Esophagus squamous epithelium (tissue), 5 donors: Measurements from ENCODE around the gene KCTD18. TPM values are rescaled to one million over a fixed set of nuclear protein-coding genes. Genes with fewer than 3 reads are reported as not detected.

Experiments
- DNase-seq: peaks from one replicate; lab custom pipeline; 2025; lab: John Stamatoyannopoulos, UW
- H3K27ac ChIP-seq, 4 donors: fragments of 200-600 bp; sonication (generic); one replicate each; pipeline ENCODE4 v1.5.1; 2016 to 2019; ENCODE audit warnings: mild to moderate bottlenecking in 1 of 4
- H3K27me3 ChIP-seq, 4 donors: fragments of 200-600 bp; sonication (generic); 1 replicate in 3 of 4; 2 replicates in 1 of 4; pipeline versions ENCODE4 v1.5.1 to v1.6.0; 2017 to 2021; ENCODE audit warnings: antibody characterized with exemption in 1 of 4
- H3K36me3 ChIP-seq, 3 donors: fragments of 200-600 bp; sonication (generic); one replicate each; pipeline ENCODE4 v1.5.1; 2016 to 2019
- H3K4me1 ChIP-seq, 3 donors: fragments of 200-600 bp; sonication (generic); one replicate each; pipeline ENCODE4 v1.5.1; 2017 to 2019
- H3K4me3 ChIP-seq, 4 donors: fragments of 200-600 bp; sonication (generic); 1 replicate in 3 of 4; 2 replicates in 1 of 4; pipeline ENCODE4 v1.5.1; 2016 to 2019; ENCODE audit warnings: mild to moderate bottlenecking in 2 of 4, moderate library complexity in 1 of 4
- H3K9me3 ChIP-seq, 3 donors: fragments of 200-600 bp; sonication (generic); one replicate each; pipeline ENCODE4 v1.5.1; 2016 to 2019
- POLR2A ChIP-seq, 4 donors: fragments of 450-650 bp; IDR thresholded peaks; one replicate each; pipeline ENCODE4 v1.6.1; 2017; ENCODE audit warnings: antibody characterized with exemption in 4 of 4, mild to moderate bottlenecking in 4 of 4, moderate library complexity in 3 of 4
- WGBS, 2 donors: methylation state at CpG; one replicate each; pipeline ENCODE4 v1.1.5; 2018; 5-methylcytosine and 5-hydroxymethylcytosine counted together
- intact Hi-C: fragments of 100-400 bp; cut with DNase I; formaldehyde crosslinking; loops from one replicate; pipeline ENCODE4 v1.15.0; 2022
- total RNA-seq, 4 donors: library from RNA; depleted of rRNA; stranded (reverse); fragments of >200 nt; gene quantifications; one replicate each; pipeline ENCODE4 v1.1.0, GENCODE V29; 2016
- TF ChIP-seq, protein P1 (sequence below), 6 experiments: fragments of 450-650 bp in 4 of 6; fragments of 200-600 bp in 2 of 6; sonication (generic) in 2 of 6; IDR thresholded peaks; one replicate each; pipeline ENCODE4 v1.5.1; 2016 to 2019; ENCODE audit warnings: antibody characterized with exemption in 6 of 6, mild to moderate bottlenecking in 4 of 6, moderate library complexity in 4 of 6
- donor health status: DM: yes; HTN: yes; CAD: no.

The KCTD18 gene
- total RNA-seq, 4 donors from 2014 or later: 6.9 to 19.5 (median 13.9) TPM

- H3K27me3 ChIP-seq: peaks cover 0 to 9% (median 0%) of the 10 kb centered on the region in 4 donors
- peaks cover 0 to 20% (median 7%) of the 10 kb centered on the region in 3 donors for H3K4me1 ChIP-seq
- intact Hi-C loops: no loop called here
- no peak for DNase-seq
- no peaks in the 10 kb centered on the region for H3K9me3 ChIP-seq
- no peaks in the 10 kb centered on the region for H3K36me3 ChIP-seq
- TF ChIP-seq, protein P1, sequence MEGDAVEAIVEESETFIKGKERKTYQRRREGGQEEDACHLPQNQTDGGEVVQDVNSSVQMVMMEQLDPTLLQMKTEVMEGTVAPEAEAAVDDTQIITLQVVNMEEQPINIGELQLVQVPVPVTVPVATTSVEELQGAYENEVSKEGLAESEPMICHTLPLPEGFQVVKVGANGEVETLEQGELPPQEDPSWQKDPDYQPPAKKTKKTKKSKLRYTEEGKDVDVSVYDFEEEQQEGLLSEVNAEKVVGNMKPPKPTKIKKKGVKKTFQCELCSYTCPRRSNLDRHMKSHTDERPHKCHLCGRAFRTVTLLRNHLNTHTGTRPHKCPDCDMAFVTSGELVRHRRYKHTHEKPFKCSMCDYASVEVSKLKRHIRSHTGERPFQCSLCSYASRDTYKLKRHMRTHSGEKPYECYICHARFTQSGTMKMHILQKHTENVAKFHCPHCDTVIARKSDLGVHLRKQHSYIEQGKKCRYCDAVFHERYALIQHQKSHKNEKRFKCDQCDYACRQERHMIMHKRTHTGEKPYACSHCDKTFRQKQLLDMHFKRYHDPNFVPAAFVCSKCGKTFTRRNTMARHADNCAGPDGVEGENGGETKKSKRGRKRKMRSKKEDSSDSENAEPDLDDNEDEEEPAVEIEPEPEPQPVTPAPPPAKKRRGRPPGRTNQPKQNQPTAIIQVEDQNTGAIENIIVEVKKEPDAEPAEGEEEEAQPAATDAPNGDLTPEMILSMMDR (IDR thresholded peaks at IDR 0.05): no peak
- TF ChIP-seq POLR2A (IDR thresholded peaks at IDR 0.05): no peak
- H3K27ac ChIP-seq: no peak overlapping the region
- no peak overlapping the region for H3K4me3 ChIP-seq
- WGBS, 2 donors: 68 to 86% methylated on average over 2 of the region's 2 CpGs
Measured at GRCh38 chr2:200523604-200524003, 13.7 kb upstream of the KCTD18 start.

- no peaks in the 10 kb centered on the region for H3K9me3 ChIP-seq
- DNase-seq: no peak
- peaks cover 0 to 20% (median 7%) of the 10 kb centered on the region in 3 donors for H3K4me1 ChIP-seq
- no peaks in the 10 kb centered on the region for H3K36me3 ChIP-seq
- no peak overlapping the region for H3K4me3 ChIP-seq
- TF ChIP-seq, protein P1 (IDR thresholded peaks at IDR 0.05): no peak
- no peak for TF ChIP-seq POLR2A (IDR thresholded peaks at IDR 0.05)
- H3K27me3 ChIP-seq: peaks cover 0 to 9% (median 0%) of the 10 kb centered on the region in 4 donors
- intact Hi-C loops: no loop called here
- no peak overlapping the region for H3K27ac ChIP-seq
- WGBS, 2 donors: 50 to 57% methylated on average over 3 of the region's 3 CpGs
Measured at GRCh38 chr2:200523158-200523557, 13.3 kb upstream of the KCTD18 start.

DNA sequence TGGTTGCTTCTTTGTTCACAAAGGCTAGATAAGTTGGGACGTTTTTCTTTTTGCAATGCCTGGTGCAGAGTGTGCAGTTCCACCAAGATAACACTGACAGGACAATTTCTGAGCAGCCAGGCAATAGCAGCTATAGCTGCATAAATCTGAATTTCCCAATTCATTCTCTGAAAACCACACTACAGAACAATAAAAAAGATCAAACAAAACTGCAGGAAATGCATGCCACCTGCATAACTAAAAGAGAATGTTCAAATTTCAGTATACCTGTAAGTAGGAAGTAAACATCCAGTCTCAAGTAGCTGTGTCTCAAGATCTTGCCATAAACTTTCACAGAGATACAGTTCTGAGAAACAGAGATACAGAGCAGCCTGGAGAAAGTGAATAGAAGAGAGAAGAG is 5.3 kb upstream of the KCTD18 start:
- TF ChIP-seq, protein P1 (IDR thresholded peaks at IDR 0.05): no peak
- TF ChIP-seq POLR2A (IDR thresholded peaks at IDR 0.05): no peak
- H3K4me1 ChIP-seq: peaks cover 0 to 8% (median 0%) of the 10 kb centered on the region in 3 donors
- 15 to 20% methylated on average over 1 of the region's 1 CpG for WGBS, 2 donors
- H3K9me3 ChIP-seq: peaks cover 0 to 3% (median 0%) of the 10 kb centered on the region in 3 donors
- intact Hi-C loops: no loop called here
- peaks cover 0 to 26% (median 0%) of the 10 kb centered on the region in 4 donors for H3K27me3 ChIP-seq
- H3K27ac ChIP-seq: no peak overlapping the region
- H3K4me3 ChIP-seq: no peak overlapping the region
- H3K36me3 ChIP-seq: no peaks in the 10 kb centered on the region
- DNase-seq: no peak

- Histone ChIP-seq H3K36me3 (peaks cover 0 to 21% (median 0%) of the 10 kb centered on the region in 3 donors), H3K9me3 (no peaks in the 10 kb centered on the region), H3K27me3 (peaks cover 0 to 17% (median 0%) of the 10 kb centered on the region in 4 donors), H3K4me1 (peaks cover 0 to 22% (median 4%) of the 10 kb centered on the region in 3 donors), H3K4me3 (peak overlapping the region; percentile 75 to 94 (median 84)), H3K27ac (peak overlapping the region; percentile 84 to 92 (median 88))
- no peak for DNase-seq
- 13 to 23% methylated on average over 6 of the region's 8 CpGs for WGBS, 2 donors
- intact Hi-C loops: no loop called here
- TF ChIP-seq POLR2A (IDR thresholded peaks at IDR 0.05): no peak
- TF ChIP-seq, protein P1 (IDR thresholded peaks at IDR 0.05): no peak
Measured at GRCh38 chr2:200509235-200509611, 645 bp downstream of the KCTD18 start.

DNA sequence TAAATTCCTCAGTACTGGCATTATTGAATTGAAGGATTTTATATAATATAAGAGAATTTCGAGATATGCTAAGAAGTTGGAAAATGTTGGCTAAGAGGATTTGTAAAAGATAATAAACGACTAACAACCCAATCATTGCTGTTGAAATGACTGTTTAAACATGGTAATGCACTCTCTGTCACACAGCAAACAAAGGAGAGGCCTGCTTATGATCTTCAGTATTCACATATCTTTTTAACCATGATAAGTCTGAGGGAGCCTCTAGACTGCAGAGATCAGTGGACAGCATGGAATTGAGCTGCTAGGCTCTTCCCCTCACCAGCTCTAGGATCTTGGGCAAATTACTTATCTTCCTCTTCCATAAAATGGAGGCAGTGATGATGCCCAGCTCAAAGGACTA is 2.7 kb downstream of the KCTD18 start:
- intact Hi-C loops: no loop called here
- Histone ChIP-seq H3K9me3 (no peaks in the 10 kb centered on the region), H3K27me3 (no peaks in the 10 kb centered on the region), H3K4me1 (peaks cover 0 to 22% (median 4%) of the 10 kb centered on the region in 3 donors), H3K27ac (no peak overlapping the region), H3K4me3 (no peak overlapping the region), H3K36me3 (peaks cover 0 to 42% (median 0%) of the 10 kb centered on the region in 3 donors)
- WGBS, 2 donors: 71 to 82% methylated on average over 2 of the region's 2 CpGs
- no peak for DNase-seq
- no peak for TF ChIP-seq POLR2A (IDR thresholded peaks at IDR 0.05)
- TF ChIP-seq, protein P1 (IDR thresholded peaks at IDR 0.05): no peak
